C4-2B (cell line): Measurements from ENCODE around the gene CRACDL.

ENCODE experiments used
- CTCF ChIP-seq: fragments of 450-650 bp; conservative IDR thresholded peaks from 2 replicates; pipeline ENCODE4 v1.5.1; 2017; ENCODE audit warnings: mild to moderate bottlenecking
- ZFX ChIP-seq: fragments of 450-650 bp; IDR thresholded peaks from 2 replicates; pipeline ENCODE4 v1.6.1; 2017

GRCh38 chr2:98816281-98816680 is 119.7 kb downstream of the CRACDL start:
- TF ChIP-seq CTCF = no peak
- no peak for TF ChIP-seq ZFX
